Keratinocyte (primary cell): ENCODE data around the gene TRAP1. TPM values are rescaled to one million over a fixed set of nuclear protein-coding genes. Genes with fewer than 3 reads are reported as not detected.
A peak's percentile ranks its signal among the peaks of the same experiment; 100 is the strongest.

ENCODE experiments used
- DNase-seq: peaks from one replicate; pipeline ENCODE4 v3.0.0-alpha.2; 2011; ENCODE audit warnings: low read depth, missing footprints, low spot score
- FAIRE-seq: peaks from 2 replicates; lab custom pipeline; 2011; peaks lifted over from hg19 to GRCh38; lab: Jason Lieb, UNC
- H2AFZ ChIP-seq: 2 replicates; pipeline ENCODE4 v1.6.0; 2012; ENCODE audit warnings: low read length, control low read depth, inconsistent platforms; ENCODE audit not compliant: control insufficient read depth
- H3K27ac ChIP-seq: 2 replicates; pipeline ENCODE4 v1.5.1; 2011; ENCODE audit warnings: low read length; ENCODE audit not compliant: control insufficient read depth, insufficient read depth
- H3K27me3 ChIP-seq: 3 replicates; pipeline ENCODE4 v1.6.0; 2011; ENCODE audit warnings: low read length; ENCODE audit not compliant: control insufficient read depth, insufficient read depth; ENCODE audit errors: extremely low read depth
- H3K36me3 ChIP-seq, 2 experiments: 2 replicates in 1 of 2; 3 replicates in 1 of 2; pipeline ENCODE4 v1.5.1; 2011; ENCODE audit warnings: low read length in 2 of 2, mild to moderate bottlenecking in 1 of 2; ENCODE audit not compliant: control insufficient read depth in 2 of 2, insufficient read depth in 2 of 2; ENCODE audit errors: extremely low read depth in 1 of 2
- H3K4me1 ChIP-seq: 3 replicates; pipeline ENCODE4 v1.5.1; 2011; ENCODE audit warnings: low read length; ENCODE audit not compliant: control insufficient read depth, insufficient read depth; ENCODE audit errors: extremely low read depth
- H3K4me2 ChIP-seq: 3 replicates; pipeline ENCODE4 v1.6.0; 2011; ENCODE audit warnings: low read depth, low read length; ENCODE audit not compliant: control insufficient read depth, insufficient read depth; ENCODE audit errors: extremely low read depth
- H3K4me3 ChIP-seq, 3 experiments: fragments of 200-600 bp in 1 of 3; sonication (generic) in 1 of 3; 2 replicates in 2 of 3; 3 replicates in 1 of 3; pipeline ENCODE4 v1.5.1; 2011 to 2016; ENCODE audit warnings: low read length in 3 of 3, mild to moderate bottlenecking in 3 of 3, control low read depth in 2 of 3, inconsistent platforms in 1 of 3, low read depth in 1 of 3, mixed read lengths in 1 of 3, mixed run types in 1 of 3, moderate library complexity in 1 of 3; ENCODE audit not compliant: control insufficient read depth in 2 of 3, insufficient read depth in 2 of 3; ENCODE audit errors: extremely low read depth in 1 of 3
- H3K79me2 ChIP-seq: 2 replicates; pipeline ENCODE4 v1.6.0; 2012; ENCODE audit warnings: low read length; ENCODE audit not compliant: control insufficient read depth, insufficient read depth
- H3K9ac ChIP-seq: 3 replicates; pipeline ENCODE4 v1.6.0; 2011; ENCODE audit warnings: low read length; ENCODE audit not compliant: control insufficient read depth, insufficient read depth; ENCODE audit errors: extremely low read depth
- H3K9me1 ChIP-seq: 3 replicates; pipeline ENCODE4 v1.6.0; 2011; ENCODE audit warnings: low read length; ENCODE audit not compliant: control insufficient read depth, insufficient read depth; ENCODE audit errors: extremely low read depth
- H3K9me3 ChIP-seq: 2 replicates; pipeline ENCODE4 v1.5.1; 2012; ENCODE audit warnings: low read depth, low read length; ENCODE audit not compliant: control insufficient read depth
- H4K20me1 ChIP-seq: 3 replicates; pipeline ENCODE4 v1.6.0; 2011; ENCODE audit warnings: low read length; ENCODE audit not compliant: control insufficient read depth, insufficient read depth; ENCODE audit errors: extremely low read depth
- CTCF ChIP-seq, 3 experiments: IDR thresholded peaks in 1 of 3; conservative IDR thresholded peaks in 1 of 3; optimal IDR thresholded peaks in 1 of 3; 2 replicates in 2 of 3; 3 replicates in 1 of 3; pipeline versions ENCODE3 to v1.5.1; 2011; ENCODE audit warnings: low read length in 3 of 3, mild to moderate bottlenecking in 3 of 3, moderate library complexity in 2 of 3, control low read depth in 1 of 3, inconsistent platforms in 1 of 3; ENCODE audit not compliant: insufficient read depth in 2 of 3; ENCODE audit errors: extremely low read depth in 1 of 3
- EZH2 ChIP-seq: IDR thresholded peaks from one replicate; pipeline ENCODE4 v1.6.1; 2012; ENCODE audit warnings: inconsistent platforms, mild to moderate bottlenecking, low read length, moderate library complexity
- dilution Hi-C: fragments of 300-500 bp; cut with MboI; formaldehyde crosslinking; loops from one replicate; pipeline ENCODE4 v1.7.0; 2020; ENCODE audit warnings: low sequenced_read_pairs; ENCODE audit not compliant: extremely low pct_ligation_motif_present
- polyA plus RNA-seq, 5 experiments: library from polyadenylated mRNA; depleted of rRNA in 3 of 5; stranded (reverse) in 3 of 5; stranded (forward) in 1 of 5; unstranded in 1 of 5; fragments of >200 nt; gene quantifications; 1 replicate in 1 of 5; 2 replicates in 3 of 5; 3 replicates in 1 of 5; pipeline versions ENCODE4 v1.2.1 to v1.2.3, GENCODE V29; 2011 to 2012; ENCODE audit warnings: missing spikeins in 2 of 5, low read depth in 1 of 5, low replicate concordance in 1 of 5

The TRAP1 gene
- polyA plus RNA-seq, 1 donor (not counting 4 experiments of a cell fraction or from before 2014, with no cell fraction given): 106 TPM

- Histone ChIP-seq H3K4me1 (peaks cover 10% of the 10 kb centered on the region), H3K9me3 (no peaks in the 10 kb centered on the region), H3K9ac (no peak overlapping the region), H2AFZ (peak overlapping the region; percentile 72), H3K27ac (no peak overlapping the region), H3K4me2 (peak overlapping the region; percentile 52), H3K27me3 (no peaks in the 10 kb centered on the region), H3K9me1 (no peaks in the 10 kb centered on the region), H3K4me3 (peak overlapping the region in 1 of 3 experiments; percentile 41), H3K79me2 (peaks cover 5% of the 10 kb centered on the region), H3K36me3 (peaks cover 15 to 17% of the 10 kb centered on the region in 2 experiments), H4K20me1 (no peaks in the 10 kb centered on the region)
- no peak for TF ChIP-seq EZH2
- no peak for TF ChIP-seq CTCF (optimal IDR thresholded peaks at IDR 0.05 in 1 of 3, IDR thresholded peaks at IDR 0.05 in 1 of 3, conservative IDR thresholded peaks at IDR 0.05 in 1 of 3; ENCODE audit: extremely low read depth in 1 of 3, insufficient read depth in 2 of 3, low read length in 3 of 3)
- dilution Hi-C loops: no loop called here
- no peak for DNase-seq
- no peak for FAIRE-seq
These were observed 26.2 kb downstream of the TRAP1 start for GRCh38 chr16:3690980-3691720.

GRCh38 chr16:3690470-3690928, 26.8 kb downstream of the TRAP1 start:
- FAIRE-seq (peak; percentile 90), DNase-seq (peak; percentile 56)
- H3K79me2 ChIP-seq: peaks cover 4% of the 10 kb centered on the region
- H4K20me1 ChIP-seq: no peaks in the 10 kb centered on the region
- H3K4me3 ChIP-seq: peak overlapping the region in 1 of 3 experiments; percentile 41
- H3K4me1 ChIP-seq: peaks cover 10% of the 10 kb centered on the region
- H3K36me3 ChIP-seq: peaks cover 12 to 13% of the 10 kb centered on the region in 2 experiments
- H3K4me2 ChIP-seq: peak overlapping the region; percentile 52
- no peak overlapping the region for H3K27ac ChIP-seq
- no peaks in the 10 kb centered on the region for H3K27me3 ChIP-seq
- H3K9me3 ChIP-seq: no peaks in the 10 kb centered on the region
- dilution Hi-C loops: no loop called here
- no peaks in the 10 kb centered on the region for H3K9me1 ChIP-seq
- TF ChIP-seq CTCF (optimal IDR thresholded peaks at IDR 0.05 in 1 of 3, IDR thresholded peaks at IDR 0.05 in 1 of 3, conservative IDR thresholded peaks at IDR 0.05 in 1 of 3; ENCODE audit: extremely low read depth in 1 of 3, insufficient read depth in 2 of 3, low read length in 3 of 3) (peak; percentile 94 to 97 (median 95)), EZH2 (no peak)
- peak overlapping the region; percentile 72 for H2AFZ ChIP-seq
- H3K9ac ChIP-seq: no peak overlapping the region
